Endothelial cell of umbilical vein (primary cell): ENCODE results near the gene BGN.

Experiments
- CTCF ChIP-seq, 2 donors: IDR thresholded peaks; 1 replicate in 1 of 2; 2 replicates in 1 of 2; pipeline ENCODE4 v1.5.1; 2011; ENCODE audit warnings: low read length in 2 of 2, mild to moderate bottlenecking in 2 of 2, moderate library complexity in 2 of 2, control low read depth in 1 of 2, inconsistent platforms in 1 of 2, low read depth in 1 of 2; ENCODE audit not compliant: insufficient read depth in 1 of 2; ENCODE audit errors: extremely low read depth in 1 of 2
- EZH2 ChIP-seq: IDR thresholded peaks from 2 replicates; pipeline ENCODE4 v1.6.1; 2012; ENCODE audit warnings: borderline replicate concordance, low read depth, mild to moderate bottlenecking, moderate library complexity, low read length, inconsistent platforms; ENCODE audit not compliant: severe bottlenecking
- POLR2A ChIP-seq: IDR thresholded peaks from 2 replicates; pipeline ENCODE4 v1.6.1; 2012; ENCODE audit warnings: low read depth, mild to moderate bottlenecking, control low read depth, low read length

- no peak for TF ChIP-seq CTCF (IDR thresholded peaks at IDR 0.05; ENCODE audit: extremely low read depth in 1 of 2, insufficient read depth in 1 of 2, low read depth in 1 of 2, low read length in 2 of 2)
- TF ChIP-seq EZH2, result no peak
- no peak for TF ChIP-seq POLR2A
These were observed 54.5 kb downstream of the BGN start for GRCh38 chrX:153549231-153549630.
